ENCODE data around the gene LRRC40.

DNA sequence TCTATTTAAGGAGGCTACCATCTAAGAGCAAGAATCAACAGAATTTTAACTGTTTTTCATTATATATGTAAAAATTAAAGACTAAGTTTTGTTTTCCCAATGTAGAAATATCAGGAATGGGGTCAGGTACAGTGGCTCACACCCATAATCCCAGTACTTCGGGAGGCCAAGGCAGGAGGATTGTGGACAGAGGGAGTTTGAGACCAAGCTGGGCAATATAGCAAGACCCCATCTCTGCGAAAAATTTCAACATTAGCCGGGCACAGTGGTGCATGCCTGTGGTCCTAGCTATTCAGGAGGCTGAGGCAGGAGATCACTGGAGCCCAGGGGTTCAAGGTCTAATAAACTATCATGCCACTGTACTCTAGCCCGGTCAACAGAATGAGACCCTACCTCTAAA, 5.3 kb downstream of the LRRC40 start:
- TF ChIP-seq CTCF (IDR thresholded peaks at IDR 0.05) (no peak), POLR2A (IDR thresholded peaks at IDR 0.05) (no peak)

All from testis (tissue), 2 donors.